GM23338 (cell line): ENCODE measurements around the gene L2HGDH.

ENCODE experiments used
- EZH2 ChIP-seq: fragments of 200-600 bp; sonication (generic); IDR thresholded peaks from one replicate; pipeline ENCODE4 v1.8.0; 2017; ENCODE audit warnings: antibody characterized with exemption, mild to moderate bottlenecking, low read depth; ENCODE audit not compliant: unreplicated experiment
- POLR2AphosphoS5 ChIP-seq: IDR thresholded peaks from 2 replicates; pipeline ENCODE4 v1.6.1; 2016; ENCODE audit warnings: antibody characterized with exemption, low read depth
- STAT1 ChIP-seq: IDR thresholded peaks from one replicate; pipeline ENCODE4 v1.6.1; 2016; ENCODE audit warnings: antibody characterized with exemption; ENCODE audit not compliant: unreplicated experiment
- ZNF331 ChIP-seq: fragments of 250-450 bp; sonication (Bioruptor Pico); IDR thresholded peaks from 2 replicates; pipeline ENCODE4 v1.5.0; 2020; ENCODE audit warnings: low read depth, mild to moderate bottlenecking, moderate library complexity
- TF ChIP-seq, protein P1 (sequence below), 2 experiments: fragments of 200-600 bp in 1 of 2; sonication (generic) in 1 of 2; conservative IDR thresholded peaks; 2 replicates each; pipeline versions ENCODE4 v1.5.1 to v1.6.1; 2016 to 2017; ENCODE audit warnings: antibody characterized with exemption in 2 of 2, low read depth in 2 of 2, mild to moderate bottlenecking in 2 of 2, moderate library complexity in 1 of 2
- TF ChIP-seq, protein P2 (sequence below): IDR thresholded peaks from one replicate; pipeline ENCODE4 v1.6.1; 2018; ENCODE audit warnings: antibody characterized with exemption; ENCODE audit not compliant: unreplicated experiment
- TF ChIP-seq, protein P3 (sequence below): IDR thresholded peaks from 2 replicates; pipeline ENCODE4 v1.6.1; 2016; ENCODE audit warnings: antibody characterized with exemption

DNA sequence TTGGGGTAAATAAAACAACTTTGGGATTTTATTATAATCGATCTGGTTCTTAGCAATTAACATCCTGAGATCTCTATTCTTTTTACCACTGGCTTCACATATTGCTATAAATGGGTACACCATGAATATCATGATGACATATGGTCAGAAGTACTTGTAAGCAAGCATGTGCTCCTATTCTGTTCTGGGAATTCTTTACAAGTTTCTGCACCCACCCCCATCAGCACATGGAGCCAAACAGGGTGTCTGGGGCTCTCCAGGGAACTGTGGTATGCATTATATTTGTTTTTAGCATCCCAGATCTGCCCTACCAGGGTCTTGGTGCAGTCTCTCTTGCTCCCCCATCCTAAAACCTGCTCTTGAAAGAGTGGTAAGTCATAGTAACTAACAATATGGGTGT lies 31.4 kb upstream of the L2HGDH start:
- TF ChIP-seq, protein P1, sequence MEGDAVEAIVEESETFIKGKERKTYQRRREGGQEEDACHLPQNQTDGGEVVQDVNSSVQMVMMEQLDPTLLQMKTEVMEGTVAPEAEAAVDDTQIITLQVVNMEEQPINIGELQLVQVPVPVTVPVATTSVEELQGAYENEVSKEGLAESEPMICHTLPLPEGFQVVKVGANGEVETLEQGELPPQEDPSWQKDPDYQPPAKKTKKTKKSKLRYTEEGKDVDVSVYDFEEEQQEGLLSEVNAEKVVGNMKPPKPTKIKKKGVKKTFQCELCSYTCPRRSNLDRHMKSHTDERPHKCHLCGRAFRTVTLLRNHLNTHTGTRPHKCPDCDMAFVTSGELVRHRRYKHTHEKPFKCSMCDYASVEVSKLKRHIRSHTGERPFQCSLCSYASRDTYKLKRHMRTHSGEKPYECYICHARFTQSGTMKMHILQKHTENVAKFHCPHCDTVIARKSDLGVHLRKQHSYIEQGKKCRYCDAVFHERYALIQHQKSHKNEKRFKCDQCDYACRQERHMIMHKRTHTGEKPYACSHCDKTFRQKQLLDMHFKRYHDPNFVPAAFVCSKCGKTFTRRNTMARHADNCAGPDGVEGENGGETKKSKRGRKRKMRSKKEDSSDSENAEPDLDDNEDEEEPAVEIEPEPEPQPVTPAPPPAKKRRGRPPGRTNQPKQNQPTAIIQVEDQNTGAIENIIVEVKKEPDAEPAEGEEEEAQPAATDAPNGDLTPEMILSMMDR (conservative IDR thresholded peaks at IDR 0.05; ENCODE audit: low read depth in 2 of 2), result no peak
- TF ChIP-seq ZNF331 (no peak), EZH2 (no peak), POLR2AphosphoS5 (no peak), STAT1 (no peak)
- TF ChIP-seq, protein P2, sequence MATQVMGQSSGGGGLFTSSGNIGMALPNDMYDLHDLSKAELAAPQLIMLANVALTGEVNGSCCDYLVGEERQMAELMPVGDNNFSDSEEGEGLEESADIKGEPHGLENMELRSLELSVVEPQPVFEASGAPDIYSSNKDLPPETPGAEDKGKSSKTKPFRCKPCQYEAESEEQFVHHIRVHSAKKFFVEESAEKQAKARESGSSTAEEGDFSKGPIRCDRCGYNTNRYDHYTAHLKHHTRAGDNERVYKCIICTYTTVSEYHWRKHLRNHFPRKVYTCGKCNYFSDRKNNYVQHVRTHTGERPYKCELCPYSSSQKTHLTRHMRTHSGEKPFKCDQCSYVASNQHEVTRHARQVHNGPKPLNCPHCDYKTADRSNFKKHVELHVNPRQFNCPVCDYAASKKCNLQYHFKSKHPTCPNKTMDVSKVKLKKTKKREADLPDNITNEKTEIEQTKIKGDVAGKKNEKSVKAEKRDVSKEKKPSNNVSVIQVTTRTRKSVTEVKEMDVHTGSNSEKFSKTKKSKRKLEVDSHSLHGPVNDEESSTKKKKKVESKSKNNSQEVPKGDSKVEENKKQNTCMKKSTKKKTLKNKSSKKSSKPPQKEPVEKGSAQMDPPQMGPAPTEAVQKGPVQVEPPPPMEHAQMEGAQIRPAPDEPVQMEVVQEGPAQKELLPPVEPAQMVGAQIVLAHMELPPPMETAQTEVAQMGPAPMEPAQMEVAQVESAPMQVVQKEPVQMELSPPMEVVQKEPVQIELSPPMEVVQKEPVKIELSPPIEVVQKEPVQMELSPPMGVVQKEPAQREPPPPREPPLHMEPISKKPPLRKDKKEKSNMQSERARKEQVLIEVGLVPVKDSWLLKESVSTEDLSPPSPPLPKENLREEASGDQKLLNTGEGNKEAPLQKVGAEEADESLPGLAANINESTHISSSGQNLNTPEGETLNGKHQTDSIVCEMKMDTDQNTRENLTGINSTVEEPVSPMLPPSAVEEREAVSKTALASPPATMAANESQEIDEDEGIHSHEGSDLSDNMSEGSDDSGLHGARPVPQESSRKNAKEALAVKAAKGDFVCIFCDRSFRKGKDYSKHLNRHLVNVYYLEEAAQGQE, result no peak
- TF ChIP-seq, protein P3, sequence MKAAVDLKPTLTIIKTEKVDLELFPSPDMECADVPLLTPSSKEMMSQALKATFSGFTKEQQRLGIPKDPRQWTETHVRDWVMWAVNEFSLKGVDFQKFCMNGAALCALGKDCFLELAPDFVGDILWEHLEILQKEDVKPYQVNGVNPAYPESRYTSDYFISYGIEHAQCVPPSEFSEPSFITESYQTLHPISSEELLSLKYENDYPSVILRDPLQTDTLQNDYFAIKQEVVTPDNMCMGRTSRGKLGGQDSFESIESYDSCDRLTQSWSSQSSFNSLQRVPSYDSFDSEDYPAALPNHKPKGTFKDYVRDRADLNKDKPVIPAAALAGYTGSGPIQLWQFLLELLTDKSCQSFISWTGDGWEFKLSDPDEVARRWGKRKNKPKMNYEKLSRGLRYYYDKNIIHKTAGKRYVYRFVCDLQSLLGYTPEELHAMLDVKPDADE, result no peak
